ENCODE results near the gene LIN37. TPM values are rescaled to one million over a fixed set of nuclear protein-coding genes. Genes with fewer than 3 reads are reported as not detected.

LIN37 gene
- total RNA-seq, 1 experiment from 2014 or later: 23.5 TPM

GRCh38 chr19:35729763-35730162, 18.6 kb upstream of the LIN37 start:
- no peaks in the 10 kb centered on the region for H3K9me3 ChIP-seq (ENCODE audit: control insufficient read depth, insufficient read depth, low read depth, low read length)
- H3K36me3 ChIP-seq (ENCODE audit: control insufficient read depth, insufficient read depth, low read length): peaks cover 20% of the 10 kb centered on the region
- intact Hi-C loops (cut with micrococcal nuclease; ENCODE audit: unreplicated experiment): no loop called here
- no peak for DNase-seq (ENCODE audit: low read depth, low spot score)
- H3K4me3 ChIP-seq (ENCODE audit: low read depth in 2 of 2, low read length in 2 of 2): no peak overlapping the region
- ATAC-seq: no peak
- H3K4me1 ChIP-seq (ENCODE audit: control insufficient read depth, insufficient read depth, low read length): no peaks in the 10 kb centered on the region
- H3K27ac ChIP-seq (ENCODE audit: low read length): no peak overlapping the region
- H3K27me3 ChIP-seq (ENCODE audit: control insufficient read depth, insufficient read depth, low read length): no peaks in the 10 kb centered on the region
- CTCF ChIA-PET: no interaction called here
- BruUV-seq (replicated peaks): no TSS peak
- no peak for TF ChIP-seq CTCF (IDR thresholded peaks at IDR 0.05)
- no peak for TF ChIP-seq SIN3A (IDR thresholded peaks at IDR 0.05; ENCODE audit: borderline replicate concordance, insufficient read depth, low read depth, low read length)
- no peak for TF ChIP-seq POLR2AphosphoS5 (IDR thresholded peaks at IDR 0.05; ENCODE audit: low read depth, low read length)
- TF ChIP-seq REST (IDR thresholded peaks at IDR 0.05; ENCODE audit: insufficient read depth in 1 of 2, low read depth in 2 of 2, low read length in 1 of 2): no peak
- no peak for TF ChIP-seq TCF7L2 (IDR thresholded peaks at IDR 0.05; ENCODE audit: low read depth, low read length)
- in situ Hi-C loops (cut with HindIII; ENCODE audit: low pct_unique_long_range_greater_than_20kb, low sequenced_read_pairs): no loop called here
- POLR2A ChIA-PET: no interaction called here

GRCh38 chr19:35730326-35730725, 18.1 kb upstream of the LIN37 start:
- no peaks in the 10 kb centered on the region for H3K9me3 ChIP-seq (ENCODE audit: control insufficient read depth, insufficient read depth, low read depth, low read length)
- ATAC-seq: no peak
- no peak for DNase-seq (ENCODE audit: low read depth, low spot score)
- intact Hi-C loops (cut with micrococcal nuclease; ENCODE audit: unreplicated experiment): no loop called here
- H3K4me1 ChIP-seq (ENCODE audit: control insufficient read depth, insufficient read depth, low read length): no peaks in the 10 kb centered on the region
- no peak overlapping the region for H3K27ac ChIP-seq (ENCODE audit: low read length)
- TF ChIP-seq SIN3A (IDR thresholded peaks at IDR 0.05; ENCODE audit: borderline replicate concordance, insufficient read depth, low read depth, low read length): no peak
- no peaks in the 10 kb centered on the region for H3K27me3 ChIP-seq (ENCODE audit: control insufficient read depth, insufficient read depth, low read length)
- no TSS peak for BruUV-seq (replicated peaks)
- peaks cover 20% of the 10 kb centered on the region for H3K36me3 ChIP-seq (ENCODE audit: control insufficient read depth, insufficient read depth, low read length)
- ChIA-PET POLR2A (interaction anchor here (0.7 kb wide), 1 partner anchor 241 kb away, joined by 7 read pairs; no protein-coding TSS in a partner anchor), CTCF (no interaction called here)
- no peak overlapping the region for H3K4me3 ChIP-seq (ENCODE audit: low read depth in 2 of 2, low read length in 2 of 2)
- in situ Hi-C loops (cut with HindIII; ENCODE audit: low pct_unique_long_range_greater_than_20kb, low sequenced_read_pairs): no loop called here

GRCh38 chr19:35731353-35731752, 17.0 kb upstream of the LIN37 start:
- H3K27me3 ChIP-seq (ENCODE audit: control insufficient read depth, insufficient read depth, low read length): no peaks in the 10 kb centered on the region
- no peaks in the 10 kb centered on the region for H3K9me3 ChIP-seq (ENCODE audit: control insufficient read depth, insufficient read depth, low read depth, low read length)
- no peaks in the 10 kb centered on the region for H3K4me1 ChIP-seq (ENCODE audit: control insufficient read depth, insufficient read depth, low read length)
- ATAC-seq: no peak; the same call in 1 of the 2 replicates
- peaks cover 11% of the 10 kb centered on the region for H3K36me3 ChIP-seq (ENCODE audit: control insufficient read depth, insufficient read depth, low read length)
- TSS peak; percentile 18 for BruUV-seq (replicated peaks)
- no peak overlapping the region for H3K4me3 ChIP-seq (ENCODE audit: low read depth in 2 of 2, low read length in 2 of 2)
- no peak for TF ChIP-seq SIN3A (IDR thresholded peaks at IDR 0.05; ENCODE audit: borderline replicate concordance, insufficient read depth, low read depth, low read length)
- no peak for TF ChIP-seq CTCF (IDR thresholded peaks at IDR 0.05)
- TF ChIP-seq REST (IDR thresholded peaks at IDR 0.05; ENCODE audit: insufficient read depth in 1 of 2, low read depth in 2 of 2, low read length in 1 of 2): no peak
- TF ChIP-seq POLR2AphosphoS5 (IDR thresholded peaks at IDR 0.05; ENCODE audit: low read depth, low read length): no peak
- TF ChIP-seq TCF7L2 (IDR thresholded peaks at IDR 0.05; ENCODE audit: low read depth, low read length): no peak
- ChIA-PET CTCF (no interaction called here), POLR2A (interaction anchor here (0.5 kb wide), 1 partner anchor 271 kb away, joined by 3 read pairs; no protein-coding TSS in a partner anchor)
- in situ Hi-C loops (cut with HindIII; ENCODE audit: low pct_unique_long_range_greater_than_20kb, low sequenced_read_pairs) (no loop called here), intact Hi-C loops (cut with micrococcal nuclease; ENCODE audit: unreplicated experiment) (no loop called here)
- no peak for DNase-seq (ENCODE audit: low read depth, low spot score)
- H3K27ac ChIP-seq (ENCODE audit: low read length): no peak overlapping the region

Data from Panc1 (cell line).